Type B pancreatic cell (in vitro differentiated cells): Measurements from ENCODE around the gene RASL10A. TPM values are rescaled to one million over a fixed set of nuclear protein-coding genes. Genes with fewer than 3 reads are reported as not detected.
"Not testable (repeated sequence)": the region's sequence is repeated elsewhere in the genome, so short reads cannot be mapped to it uniquely, and the experiment has no call there.

ENCODE experiments used
- DNase-seq: peaks from one replicate; pipeline ENCODE4 v3.0.0; 2021; ENCODE audit warnings: mixed read lengths; ENCODE audit not compliant: unreplicated experiment; ENCODE audit errors: extremely low spot score
- H3K27ac Mint-ChIP-seq: 2 replicates; pipeline ENCODE4 v1.8.0; 2021; ENCODE audit warnings: mild to moderate bottlenecking, mixed read lengths
- H3K27me3 Mint-ChIP-seq: 2 replicates; pipeline ENCODE4 v1.8.0; 2021; ENCODE audit warnings: mixed read lengths
- H3K36me3 Mint-ChIP-seq: 2 replicates; pipeline ENCODE4 v1.8.0; 2021; ENCODE audit warnings: mixed read lengths
- H3K4me1 Mint-ChIP-seq: one replicate; pipeline ENCODE4 v1.8.0; 2021; ENCODE audit warnings: mixed read lengths; ENCODE audit not compliant: unreplicated experiment
- H3K4me3 Mint-ChIP-seq: 2 replicates; pipeline ENCODE4 v1.8.0; 2021; ENCODE audit warnings: mild to moderate bottlenecking, mixed read lengths
- H3K9me3 Mint-ChIP-seq: 2 replicates; pipeline ENCODE4 v1.8.0; 2021; ENCODE audit warnings: mixed read lengths
- total RNA-seq: library from RNA; stranded (reverse); gene quantifications from 2 replicates; pipeline ENCODE4 v1.2.1, GENCODE V29; 2021; ENCODE audit warnings: low replicate concordance
- TF ChIP-seq, protein P1 (sequence below): fragments of 200-600 bp; sonication (generic); conservative IDR thresholded peaks from 2 replicates; pipeline ENCODE4 v1.5.0; 2021; ENCODE audit warnings: antibody characterized with exemption, mild to moderate bottlenecking

The RASL10A gene
- total RNA-seq, 1 donor from 2014 or later = 1.5 TPM

DNA sequence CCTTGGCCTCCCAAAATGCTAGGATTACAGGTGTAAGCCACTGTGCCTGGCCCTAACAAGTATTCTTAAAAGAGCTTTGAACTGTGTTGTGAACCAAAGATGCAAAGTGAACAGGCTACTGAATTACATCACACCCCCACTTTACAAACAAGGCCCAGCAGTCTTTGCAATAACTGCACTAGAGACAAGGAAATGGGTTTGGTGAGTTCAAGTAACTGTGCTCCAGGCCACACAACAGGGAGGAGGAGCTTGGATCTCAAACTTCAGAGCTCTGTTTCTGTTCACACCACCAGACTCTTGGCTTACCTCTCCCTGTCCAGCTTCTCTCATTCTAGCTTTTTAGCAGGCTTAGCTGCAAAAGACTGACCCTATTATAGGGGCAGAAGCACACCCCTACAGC is 30.4 kb upstream of the RASL10A start:
- H3K4me1 Mint-ChIP-seq = peaks cover 20% of the 10 kb centered on the region
- no peaks in the 10 kb centered on the region for H3K9me3 Mint-ChIP-seq
- no peaks in the 10 kb centered on the region for H3K27me3 Mint-ChIP-seq
- peaks cover 20% of the 10 kb centered on the region for H3K36me3 Mint-ChIP-seq
- no peak overlapping the region for H3K4me3 Mint-ChIP-seq
- TF ChIP-seq, protein P1, sequence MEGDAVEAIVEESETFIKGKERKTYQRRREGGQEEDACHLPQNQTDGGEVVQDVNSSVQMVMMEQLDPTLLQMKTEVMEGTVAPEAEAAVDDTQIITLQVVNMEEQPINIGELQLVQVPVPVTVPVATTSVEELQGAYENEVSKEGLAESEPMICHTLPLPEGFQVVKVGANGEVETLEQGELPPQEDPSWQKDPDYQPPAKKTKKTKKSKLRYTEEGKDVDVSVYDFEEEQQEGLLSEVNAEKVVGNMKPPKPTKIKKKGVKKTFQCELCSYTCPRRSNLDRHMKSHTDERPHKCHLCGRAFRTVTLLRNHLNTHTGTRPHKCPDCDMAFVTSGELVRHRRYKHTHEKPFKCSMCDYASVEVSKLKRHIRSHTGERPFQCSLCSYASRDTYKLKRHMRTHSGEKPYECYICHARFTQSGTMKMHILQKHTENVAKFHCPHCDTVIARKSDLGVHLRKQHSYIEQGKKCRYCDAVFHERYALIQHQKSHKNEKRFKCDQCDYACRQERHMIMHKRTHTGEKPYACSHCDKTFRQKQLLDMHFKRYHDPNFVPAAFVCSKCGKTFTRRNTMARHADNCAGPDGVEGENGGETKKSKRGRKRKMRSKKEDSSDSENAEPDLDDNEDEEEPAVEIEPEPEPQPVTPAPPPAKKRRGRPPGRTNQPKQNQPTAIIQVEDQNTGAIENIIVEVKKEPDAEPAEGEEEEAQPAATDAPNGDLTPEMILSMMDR = no peak
- H3K27ac Mint-ChIP-seq = no peak overlapping the region
- DNase-seq = no peak

DNA sequence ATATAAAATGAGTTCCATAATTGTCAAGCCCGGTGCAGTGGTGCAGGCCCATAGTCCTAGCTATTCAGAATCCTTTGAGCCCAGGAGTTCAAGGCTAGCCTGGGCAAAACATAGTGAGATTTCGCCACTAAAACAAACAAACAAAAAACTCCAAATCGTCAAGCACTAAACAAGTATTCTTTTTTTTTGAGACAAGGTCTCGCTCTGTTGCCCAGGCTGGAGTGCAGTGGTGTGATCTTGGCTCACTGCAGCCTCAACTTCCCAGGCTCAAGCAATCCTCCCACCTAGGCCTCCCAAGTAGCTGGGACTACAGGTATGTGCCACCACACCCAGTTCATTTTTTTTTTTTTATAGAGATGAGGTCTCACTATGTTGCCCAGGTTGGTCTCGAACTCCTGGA is 29.4 kb upstream of the RASL10A start:
- Mint-ChIP-seq H3K4me1 (peaks cover 20% of the 10 kb centered on the region), H3K36me3 (peaks cover 20% of the 10 kb centered on the region)
- not testable (repeated sequence) for H3K9me3 Mint-ChIP-seq, H3K27ac Mint-ChIP-seq, H3K27me3 Mint-ChIP-seq, H3K4me3 Mint-ChIP-seq, DNase-seq

DNA sequence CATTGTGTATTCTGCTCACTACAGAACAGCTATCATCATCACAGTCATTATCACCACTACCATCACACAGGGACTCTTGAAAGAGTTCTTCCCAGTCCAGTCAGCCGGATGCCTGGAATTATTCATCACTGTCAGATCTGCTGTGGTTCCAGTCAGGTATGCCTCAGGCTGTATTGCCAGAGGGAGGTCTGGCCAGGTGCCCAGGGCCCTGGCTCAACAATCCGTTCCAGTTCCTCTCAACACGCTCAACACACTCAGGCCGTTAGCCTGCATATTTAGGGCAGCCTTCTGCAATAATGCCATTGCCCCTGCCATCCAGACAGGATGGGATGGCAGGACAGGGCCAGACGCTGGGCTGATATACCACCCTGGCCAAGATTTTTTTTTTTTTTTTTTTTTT is 28.6 kb upstream of the RASL10A start:
- no peaks in the 10 kb centered on the region for H3K27me3 Mint-ChIP-seq
- H3K9me3 Mint-ChIP-seq = no peaks in the 10 kb centered on the region
- H3K4me1 Mint-ChIP-seq = peaks cover 20% of the 10 kb centered on the region
- DNase-seq = no peak
- H3K4me3 Mint-ChIP-seq = no peak overlapping the region
- peak overlapping the region; percentile 58 for H3K27ac Mint-ChIP-seq
- peaks cover 20% of the 10 kb centered on the region for H3K36me3 Mint-ChIP-seq
- TF ChIP-seq, protein P1 = no peak

DNA sequence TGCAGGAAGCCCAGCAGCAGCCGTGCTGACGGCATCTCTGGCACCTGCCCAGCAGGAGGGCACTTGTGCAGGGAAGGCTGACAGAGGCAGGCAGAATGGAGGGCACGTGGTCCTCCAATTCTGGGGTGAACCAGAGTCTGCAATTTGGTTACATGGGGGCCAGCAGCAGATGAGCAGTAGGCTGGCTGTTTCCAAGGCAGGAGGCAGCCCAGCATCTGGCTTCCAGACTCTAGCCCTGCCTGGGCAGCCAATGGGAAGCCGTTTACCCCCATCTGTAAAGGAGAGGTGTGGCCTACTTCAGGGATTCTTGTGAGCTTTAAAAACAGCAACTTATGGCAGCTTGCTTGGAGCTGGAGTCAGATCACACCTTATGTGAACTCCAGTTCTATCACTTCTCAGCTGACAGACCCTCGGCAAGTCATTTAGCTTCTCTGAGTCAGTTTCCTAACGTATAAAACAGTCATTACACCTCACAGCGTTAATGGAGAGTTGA is 27.9 kb upstream of the RASL10A start:
- Mint-ChIP-seq H3K4me3 (no peak overlapping the region), H3K27ac (no peak overlapping the region), H3K36me3 (peaks cover 18% of the 10 kb centered on the region), H3K27me3 (no peaks in the 10 kb centered on the region), H3K9me3 (no peaks in the 10 kb centered on the region), H3K4me1 (peaks cover 20% of the 10 kb centered on the region)
- TF ChIP-seq, protein P1 = no peak
- no peak for DNase-seq

DNA sequence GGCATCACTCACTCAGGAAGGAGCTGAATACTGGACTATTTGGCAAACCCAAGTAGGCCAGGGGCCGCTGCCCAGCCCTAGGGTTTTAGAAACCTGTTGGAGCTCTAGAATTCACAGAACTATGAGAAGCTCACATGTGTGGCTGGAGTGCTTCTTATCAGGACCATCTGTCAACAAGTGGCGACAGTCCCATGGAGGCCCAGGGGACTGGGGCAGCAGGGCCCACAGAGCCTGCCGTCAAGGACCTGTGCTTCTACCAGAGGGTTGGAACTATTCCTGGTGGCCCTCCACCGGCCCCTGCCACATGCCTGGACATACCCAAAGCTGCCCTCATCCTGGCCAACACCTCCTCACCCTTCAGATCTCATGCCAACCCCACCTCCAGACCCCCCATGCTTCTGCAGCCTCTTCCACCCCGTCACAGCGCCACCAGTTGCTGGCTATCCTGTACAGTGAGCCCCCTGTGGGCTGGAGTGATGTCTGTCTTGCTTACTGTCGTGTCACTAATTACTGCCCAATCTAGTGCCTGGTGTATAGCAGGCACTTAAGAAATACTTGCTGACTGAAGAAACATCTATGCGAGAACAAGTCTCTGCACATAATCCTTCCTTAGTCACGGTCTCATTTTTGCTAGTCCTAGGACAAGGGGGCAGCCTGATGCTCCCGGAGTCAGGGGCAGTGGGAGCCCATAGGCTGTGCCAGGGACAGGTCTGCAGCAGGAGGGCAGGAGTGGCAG is 27.2 kb upstream of the RASL10A start:
- no peak overlapping the region for H3K4me3 Mint-ChIP-seq
- no peaks in the 10 kb centered on the region for H3K9me3 Mint-ChIP-seq
- no peak for DNase-seq
- TF ChIP-seq, protein P1 = no peak
- H3K4me1 Mint-ChIP-seq = peaks cover 20% of the 10 kb centered on the region
- peaks cover 20% of the 10 kb centered on the region for H3K36me3 Mint-ChIP-seq
- no peaks in the 10 kb centered on the region for H3K27me3 Mint-ChIP-seq
- H3K27ac Mint-ChIP-seq = no peak overlapping the region

DNA sequence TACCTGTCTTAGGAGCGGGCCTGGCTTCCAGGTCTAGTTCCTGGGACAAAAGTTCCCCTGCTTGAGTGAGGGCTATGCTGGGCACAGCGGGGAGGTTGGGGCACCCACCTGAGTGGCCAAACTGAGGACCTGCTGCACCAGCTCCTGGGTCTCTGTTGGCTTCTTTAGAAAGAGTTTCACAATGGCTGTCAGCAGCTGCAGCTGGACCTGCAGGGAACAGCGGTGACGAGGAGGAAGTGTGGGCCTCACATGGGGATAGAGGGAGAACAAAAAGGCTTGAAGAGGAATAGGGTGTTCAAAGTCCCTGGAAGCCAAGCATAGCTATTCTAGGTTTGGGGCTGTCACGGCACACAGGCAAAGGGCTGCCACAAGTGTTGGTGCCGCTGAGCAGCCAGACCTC is 26.7 kb upstream of the RASL10A start:
- Mint-ChIP-seq H3K9me3 (no peaks in the 10 kb centered on the region), H3K36me3 (peaks cover 20% of the 10 kb centered on the region), H3K27me3 (no peaks in the 10 kb centered on the region), H3K4me1 (peaks cover 20% of the 10 kb centered on the region), H3K4me3 (no peak overlapping the region), H3K27ac (no peak overlapping the region)
- DNase-seq = no peak
- TF ChIP-seq, protein P1 = no peak
